Medulla oblongata (tissue), 1 donor: ENCODE results near the gene TEX30.

ENCODE experiments used
- DNase-seq: peaks from one replicate; pipeline ENCODE4 v3.0.0-alpha.2; 2015; ENCODE audit errors: extremely low spot score

The TEX30 gene

DNA sequence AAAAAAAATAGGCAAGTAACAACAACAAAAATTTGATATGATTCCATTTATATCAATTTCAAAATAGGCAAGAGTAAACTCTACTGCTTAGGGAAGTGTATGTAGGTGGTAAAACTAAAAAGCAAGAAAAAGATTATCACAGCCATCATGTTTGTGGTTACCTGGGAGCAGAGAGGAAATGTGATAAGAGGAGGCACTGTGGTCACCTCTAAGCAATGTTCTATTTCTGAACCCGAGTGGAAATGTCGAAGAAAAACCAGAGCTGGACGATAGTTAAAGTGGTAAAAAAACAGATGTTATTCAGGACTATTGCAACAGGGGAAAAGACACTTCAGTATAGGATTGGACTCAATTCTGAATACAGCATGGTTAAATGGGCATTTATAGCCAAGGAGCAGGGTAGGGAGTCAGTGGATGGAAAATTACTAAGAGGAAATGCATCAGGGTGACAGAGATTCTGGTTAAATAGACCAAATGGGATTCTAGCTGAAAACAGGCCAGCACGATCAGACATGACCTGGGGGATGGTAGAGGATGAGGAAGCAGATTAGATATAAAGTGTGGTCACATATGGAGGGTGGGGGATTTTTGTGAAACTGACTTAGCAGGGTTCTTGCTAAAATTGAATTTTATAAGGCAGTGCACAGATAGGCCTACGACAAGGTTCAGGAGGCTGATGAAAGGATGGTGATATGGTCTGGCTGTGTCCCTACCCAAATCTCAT lies 6.0 kb upstream of the TEX30 start:
- DNase-seq = no peak

DNA sequence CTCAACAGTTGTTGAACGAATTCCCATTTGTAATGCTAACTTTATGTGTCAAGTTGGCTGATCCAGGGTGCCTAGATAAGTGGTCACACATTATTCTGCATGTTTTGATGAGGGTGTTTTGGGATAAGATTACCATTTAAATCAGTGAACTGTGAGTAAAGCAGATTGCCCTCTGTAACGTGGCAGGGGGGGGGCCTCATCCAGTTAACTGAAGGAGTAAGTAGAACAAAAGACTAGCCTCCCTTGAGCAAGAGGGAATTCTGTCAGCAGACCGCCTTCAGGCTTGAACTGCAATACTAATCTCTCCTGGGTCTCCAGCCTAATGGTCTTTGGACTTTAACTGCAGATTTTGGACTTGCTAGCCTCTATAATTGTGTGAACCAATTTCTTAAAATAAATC lies 4.2 kb upstream of the TEX30 start:
- no peak for DNase-seq

DNA sequence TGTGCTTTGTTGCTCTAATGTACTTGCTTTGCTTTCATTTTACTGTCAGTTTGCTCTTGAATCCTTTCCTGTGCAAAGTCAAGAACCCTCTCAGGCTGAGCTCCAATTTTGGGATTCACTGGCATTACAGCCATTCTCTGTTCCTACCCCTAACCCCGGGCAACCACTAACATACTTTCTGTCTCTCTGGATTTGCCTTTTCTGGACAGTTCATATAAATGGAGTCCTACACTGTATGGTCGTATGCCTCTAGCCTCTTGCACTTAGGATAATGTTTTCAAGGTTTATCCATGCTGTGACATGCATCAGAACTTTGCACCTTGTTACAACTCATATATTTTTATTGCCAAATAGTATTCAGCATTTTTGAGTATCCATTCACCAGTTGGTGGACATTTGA lies 2.7 kb upstream of the TEX30 start:
- DNase-seq = no peak

DNA sequence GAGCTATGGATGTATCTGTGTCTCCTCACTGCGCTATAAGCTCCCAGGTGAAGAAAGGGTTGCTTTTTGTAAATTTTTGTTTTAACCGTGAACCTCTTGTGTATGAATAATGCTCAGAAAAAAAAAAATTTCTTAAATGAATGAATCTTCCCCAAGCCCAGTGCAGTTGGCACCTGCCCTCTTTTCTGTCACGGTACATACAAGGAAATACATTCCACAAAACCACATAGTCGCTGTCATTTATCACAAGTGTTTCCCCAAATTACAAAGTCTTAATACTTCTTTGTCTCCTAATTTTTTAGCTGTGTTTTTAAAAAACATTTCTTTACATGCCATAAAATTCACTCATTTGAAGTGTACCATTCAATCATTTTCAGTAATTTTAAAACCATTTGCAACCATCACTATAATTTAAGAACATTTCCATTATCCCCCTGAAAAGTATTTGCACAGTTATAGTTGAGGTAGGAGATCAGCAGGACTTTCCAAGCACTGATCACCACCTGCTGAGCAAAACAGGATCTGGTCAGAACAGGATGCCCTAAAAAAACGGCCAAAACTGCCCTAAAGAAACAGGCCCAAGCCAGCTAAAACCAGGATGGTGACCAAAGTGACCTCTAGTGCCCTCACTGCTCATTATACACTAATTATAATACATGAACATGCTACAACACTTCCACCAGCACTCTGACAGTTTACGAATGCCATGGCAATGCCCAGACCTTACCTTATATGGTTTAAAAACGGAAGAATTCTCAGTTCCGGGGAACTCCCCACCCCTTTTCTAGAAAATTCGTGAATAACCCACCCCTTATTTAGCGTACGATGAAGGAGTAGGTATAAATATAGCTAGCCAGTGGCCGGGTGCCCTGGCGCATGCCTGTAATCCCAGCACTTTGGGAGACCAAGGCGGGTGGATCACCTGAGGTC lies 1.3 kb upstream of the TEX30 start:
- no peak for DNase-seq

DNA sequence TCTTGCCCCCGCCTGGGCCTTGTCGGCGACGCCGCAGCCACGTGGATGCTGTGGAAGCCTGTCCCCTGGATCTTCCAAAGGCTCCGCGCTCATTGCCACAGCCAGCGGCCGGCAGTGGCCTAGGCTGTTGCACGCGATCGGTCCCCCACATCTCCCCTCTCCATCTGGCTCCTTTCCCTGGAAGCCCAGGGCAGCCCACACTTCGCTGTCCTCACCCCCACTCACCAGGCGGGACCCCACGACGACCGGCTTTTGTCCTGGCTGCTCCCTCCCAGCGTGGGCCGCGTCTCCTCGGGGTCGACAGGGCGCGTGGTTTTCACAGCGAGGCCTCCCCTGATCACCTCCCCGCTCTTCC lies 605 bp upstream of the TEX30 start:
- DNase-seq = no peak

DNA sequence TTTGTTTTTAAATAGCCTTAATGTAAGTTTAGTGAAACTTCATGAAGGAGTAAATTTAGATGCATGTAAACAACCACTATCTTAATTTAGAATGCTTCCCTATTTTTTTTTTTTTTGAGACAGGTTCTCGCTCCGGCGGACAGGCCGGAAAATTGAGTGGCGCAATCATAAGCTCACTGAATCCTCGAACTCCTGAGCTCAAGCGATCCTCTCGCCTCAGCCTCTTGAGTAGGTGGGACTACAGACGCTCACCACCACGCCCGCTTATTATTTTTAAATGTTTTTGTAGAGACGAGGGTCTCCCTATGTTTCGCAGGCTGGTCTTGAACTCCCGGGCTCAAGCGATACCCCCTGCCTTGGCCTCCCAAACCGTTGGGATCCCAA lies 1.6 kb downstream of the TEX30 start:
- no peak for DNase-seq

DNA sequence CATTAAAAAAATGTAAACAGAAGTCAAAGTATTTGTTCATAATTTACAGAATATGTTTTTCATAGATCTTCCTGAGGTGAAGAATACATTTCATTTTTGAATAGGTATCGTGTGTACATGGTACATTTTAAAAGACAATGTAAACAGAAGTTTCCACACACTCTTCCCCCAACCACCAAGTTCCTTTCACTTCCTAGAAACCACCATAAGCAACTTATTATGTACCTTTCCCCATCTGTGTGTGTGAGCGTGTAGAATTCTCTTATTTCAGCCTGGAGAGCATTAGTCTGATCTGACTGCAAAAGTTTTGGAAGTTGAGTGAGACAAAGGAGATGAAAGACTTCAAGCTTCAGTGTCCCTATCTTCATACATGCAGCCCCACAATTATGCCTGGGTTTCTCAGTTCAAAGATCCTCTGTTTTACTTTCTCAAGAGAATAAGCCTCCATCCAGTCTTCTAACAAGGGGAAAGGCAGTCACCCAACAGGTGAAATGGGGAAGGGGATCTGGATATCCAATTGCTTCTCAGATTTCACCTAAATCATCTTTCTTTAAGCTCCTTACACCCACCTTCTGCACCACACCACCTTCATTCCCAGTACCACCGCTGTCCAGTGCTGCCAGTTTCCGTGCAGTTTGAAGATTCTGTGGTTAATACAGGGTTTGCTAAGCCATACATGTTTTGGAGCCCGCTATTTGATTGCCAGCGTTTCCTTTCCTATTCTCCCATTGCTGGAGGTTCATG lies 2.1 kb downstream of the TEX30 start:
- DNase-seq = no peak

DNA sequence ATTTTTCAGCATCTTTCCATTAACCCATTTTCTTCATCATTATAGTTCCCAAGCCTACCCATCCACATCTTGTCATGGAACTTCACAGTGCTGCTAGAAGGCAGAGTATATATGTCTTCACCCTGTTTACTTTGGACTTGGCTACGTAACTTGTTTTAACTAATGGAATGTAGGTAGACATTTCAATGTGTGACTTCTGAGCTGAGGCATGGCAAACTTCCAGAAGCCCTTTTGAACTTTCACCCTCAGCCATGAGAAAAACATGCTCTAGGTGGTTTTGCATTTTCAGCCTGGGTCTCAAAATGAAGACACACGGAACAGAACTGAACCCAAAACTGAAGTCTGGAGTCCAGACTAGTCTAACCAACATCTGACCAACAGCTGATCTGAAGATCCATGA lies 3.2 kb downstream of the TEX30 start:
- DNase-seq = no peak

DNA sequence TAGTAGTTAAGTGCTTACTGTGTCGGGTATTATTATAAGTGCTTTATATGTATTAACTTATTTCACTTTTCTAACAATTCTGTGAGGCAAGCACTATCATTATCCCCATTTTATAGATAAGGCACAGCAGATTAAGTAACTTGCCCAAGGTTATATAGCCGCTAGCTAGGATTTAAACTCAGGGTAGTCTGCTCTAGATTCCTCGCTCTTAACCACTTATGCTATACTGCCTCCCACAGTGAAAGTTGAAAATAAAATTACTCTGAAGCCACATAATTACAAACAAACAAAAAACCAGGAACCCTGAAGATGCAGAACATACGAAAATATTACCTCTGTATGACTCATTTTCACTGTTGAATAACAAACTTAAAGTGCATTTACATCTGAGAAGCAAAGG lies 3.9 kb downstream of the TEX30 start:
- DNase-seq = no peak

DNA sequence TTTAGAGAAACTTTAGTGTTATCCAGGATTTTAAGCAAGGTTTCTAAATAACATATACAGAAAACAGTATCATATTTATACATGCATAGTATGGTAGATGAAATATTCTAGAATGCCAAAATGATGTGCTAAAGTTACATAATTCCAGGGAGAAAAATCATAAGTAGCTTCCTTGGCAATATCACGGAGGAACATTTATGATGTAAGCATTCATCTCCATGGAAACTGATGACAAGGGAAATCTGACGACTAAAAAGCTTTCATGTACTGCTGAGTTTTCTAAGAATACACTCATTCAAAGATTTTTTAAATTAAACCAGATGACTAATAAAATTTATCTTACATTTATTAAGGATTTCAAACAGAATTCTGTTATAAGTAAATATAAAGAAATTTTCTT lies 4.7 kb downstream of the TEX30 start:
- no peak for DNase-seq

DNA sequence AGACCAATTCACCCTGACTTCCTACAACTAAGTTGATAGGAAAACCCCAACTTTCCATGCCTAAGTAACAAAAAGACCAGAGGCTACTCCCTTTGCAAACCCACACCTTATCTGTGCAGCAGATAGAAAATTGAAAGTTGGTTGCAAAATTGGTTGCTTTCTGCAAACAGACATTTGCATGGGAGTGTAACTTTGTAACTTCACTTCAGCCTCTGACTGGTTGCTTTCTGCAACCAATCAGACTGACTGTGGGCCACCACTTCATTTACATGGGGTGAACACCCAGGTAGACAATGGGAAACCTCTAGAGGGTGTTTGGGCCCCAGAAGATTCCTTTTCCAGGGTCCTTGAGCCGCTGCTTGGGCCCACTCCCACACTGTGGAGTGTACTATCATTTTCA lies 9.8 kb downstream of the TEX30 start:
- DNase-seq = no peak

DNA sequence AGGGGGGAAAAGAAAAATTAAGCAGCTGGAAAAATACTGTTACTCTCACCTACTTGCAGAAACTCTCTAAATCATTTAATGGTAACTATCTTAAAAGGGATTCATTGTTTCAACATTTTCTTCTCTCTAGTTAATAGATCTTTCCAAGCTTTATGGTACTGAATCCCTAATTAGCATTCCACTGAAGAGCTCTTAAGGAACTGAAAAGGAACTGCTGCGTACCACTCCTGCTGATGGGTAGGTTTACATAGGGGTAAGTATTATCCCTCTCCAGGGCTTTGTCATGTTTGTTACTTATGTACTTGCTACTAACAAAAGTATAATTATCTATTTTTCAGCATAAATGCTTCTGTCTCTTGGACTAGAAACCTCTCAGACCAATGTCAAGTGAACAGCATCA lies 12.5 kb downstream of the TEX30 start:
- no peak for DNase-seq

DNA sequence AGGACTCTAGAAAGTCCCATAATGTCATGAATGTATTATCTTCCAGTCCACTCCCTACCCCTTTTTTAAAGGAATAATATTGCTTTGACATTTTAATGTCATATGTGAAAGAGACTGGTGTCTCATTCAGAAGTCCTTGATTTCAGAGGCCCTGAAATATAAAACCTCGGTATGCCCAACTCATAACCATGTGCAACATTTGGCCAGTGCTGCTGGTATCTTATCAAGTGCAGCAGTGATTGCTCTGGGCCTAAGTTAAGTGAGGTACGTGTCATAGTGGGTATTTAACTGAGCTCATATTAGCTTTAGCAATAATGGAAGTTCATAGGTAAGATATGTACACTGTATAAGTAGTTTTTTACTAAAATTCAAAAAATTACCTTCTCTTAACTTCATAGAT lies 14.7 kb downstream of the TEX30 start:
- no peak for DNase-seq

DNA sequence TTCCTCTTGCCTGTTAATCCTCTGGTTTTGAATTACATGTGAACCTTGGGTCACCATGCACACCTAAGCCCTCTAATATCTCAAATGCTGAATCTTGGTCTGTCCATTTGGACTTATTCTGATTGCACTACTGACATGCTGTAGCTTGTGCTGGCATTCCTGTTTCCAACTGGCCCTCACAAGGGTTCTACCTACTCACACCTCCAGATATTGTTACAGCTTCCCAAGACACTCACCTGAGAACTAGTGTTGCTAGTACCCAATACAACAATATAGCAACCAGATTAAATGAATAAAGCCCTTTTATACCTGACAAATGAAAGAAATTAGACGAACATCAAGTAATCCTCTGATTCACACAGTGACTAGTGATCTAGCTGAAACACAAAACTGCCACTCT lies 16.6 kb downstream of the TEX30 start:
- DNase-seq = no peak

DNA sequence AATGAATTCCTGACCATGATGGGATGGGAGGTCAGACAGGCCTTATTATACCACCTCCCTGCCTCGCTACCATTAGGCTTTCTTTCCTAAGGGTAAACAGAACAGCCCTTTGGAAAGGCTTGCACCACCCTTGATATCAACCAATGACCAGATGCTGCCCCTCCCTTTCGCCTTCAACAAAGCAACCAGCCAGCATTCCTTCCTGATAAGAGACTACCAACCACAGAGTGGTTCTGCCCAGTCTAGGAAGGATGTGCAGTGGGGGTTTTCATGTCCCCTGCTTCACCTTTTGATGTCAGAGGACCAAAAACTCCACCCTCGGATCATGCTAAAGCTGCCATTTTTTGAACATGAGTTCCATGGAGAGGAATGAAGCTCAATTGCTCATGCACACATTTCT lies 21.7 kb downstream of the TEX30 start:
- no peak for DNase-seq

DNA sequence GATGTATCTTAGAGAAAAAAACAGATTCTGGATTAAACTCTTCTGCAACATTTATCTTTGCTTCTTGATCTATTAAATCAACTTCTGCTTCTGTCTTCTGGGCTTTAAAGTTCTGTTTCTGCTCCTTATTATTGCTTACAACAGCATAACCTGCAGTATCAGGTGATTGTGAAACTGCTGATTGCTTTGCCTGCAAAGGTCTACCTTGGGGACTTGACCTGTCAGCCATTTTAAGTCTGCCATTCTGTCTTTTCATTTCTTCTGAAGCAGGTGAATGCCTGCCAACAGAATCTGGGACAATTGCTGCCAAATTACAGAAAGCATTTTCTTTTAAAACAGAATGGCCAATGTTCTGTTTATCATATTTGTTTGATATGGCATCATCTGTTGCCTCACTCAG lies 31.1 kb downstream of the TEX30 start:
- no peak for DNase-seq

DNA sequence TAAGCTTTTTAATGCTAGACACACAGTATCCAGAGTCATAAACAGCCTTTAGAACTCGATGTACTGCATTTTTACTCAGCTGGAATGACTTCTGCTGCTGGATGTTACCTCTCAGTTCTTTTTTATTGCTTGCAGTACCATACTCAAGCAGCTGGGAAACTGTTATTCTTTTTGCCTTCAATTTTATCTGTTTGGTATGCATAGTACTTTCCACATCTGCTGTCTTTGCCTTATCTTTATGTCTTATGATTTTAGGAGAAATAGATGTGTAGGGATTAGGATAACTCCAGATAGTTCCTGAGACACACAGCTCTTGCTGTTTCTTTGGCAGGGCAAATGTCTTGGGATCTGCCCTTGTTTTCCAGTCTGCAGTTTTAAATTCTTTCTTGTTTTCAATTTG lies 31.5 kb downstream of the TEX30 start:
- DNase-seq = no peak

DNA sequence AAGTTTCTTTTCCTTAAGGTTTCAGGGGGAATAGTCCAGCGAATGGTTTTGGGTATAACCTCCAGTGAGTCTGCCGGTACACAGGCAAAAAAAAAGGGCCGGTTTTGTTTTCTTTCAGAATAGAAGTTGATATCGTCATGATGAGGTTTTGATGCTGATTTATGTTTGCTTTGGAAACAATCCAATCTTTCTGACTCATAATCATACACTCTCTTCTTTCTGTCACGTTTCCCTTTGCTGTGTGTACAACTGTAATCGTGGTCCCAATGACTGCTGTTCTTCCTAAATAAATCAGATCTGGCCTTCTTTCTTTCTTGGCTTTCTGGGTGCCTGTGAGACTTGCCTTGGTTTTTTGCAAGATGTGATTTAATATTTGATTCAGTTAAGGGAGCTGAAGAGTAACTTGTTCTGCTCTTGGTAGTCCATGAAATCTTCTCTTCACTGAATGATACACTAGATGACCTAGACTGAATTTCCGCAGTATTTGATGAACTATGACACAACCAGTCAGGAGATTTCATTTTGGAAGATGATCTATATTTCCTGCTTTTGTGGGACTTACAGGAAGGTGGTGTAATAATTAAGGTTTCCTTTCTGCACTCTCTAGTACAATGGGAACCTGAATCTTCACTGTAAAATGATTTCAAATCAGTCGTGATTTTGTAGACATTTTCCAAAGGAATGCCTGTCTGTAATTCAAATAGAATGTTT lies 43.9 kb downstream of the TEX30 start:
- DNase-seq = no peak

DNA sequence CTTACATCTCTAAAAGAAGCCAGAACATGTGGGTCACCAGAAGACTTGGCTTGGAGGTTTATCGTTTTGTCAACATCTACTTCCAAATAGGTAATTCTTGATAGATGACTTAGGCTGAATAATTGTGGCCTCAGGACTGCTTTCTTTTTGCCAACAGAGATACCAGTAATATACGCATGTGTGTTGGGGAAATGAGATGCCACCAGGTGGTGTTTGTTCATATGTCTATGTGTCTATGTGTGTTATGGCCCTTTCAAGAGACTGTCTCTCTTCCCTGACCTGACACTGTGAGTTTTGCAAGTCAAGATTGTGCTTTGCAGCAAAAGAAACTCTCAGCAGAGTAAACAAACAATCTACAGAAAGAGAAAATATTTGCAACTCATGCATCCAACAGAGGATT lies 47.2 kb downstream of the TEX30 start:
- DNase-seq = no peak

DNA sequence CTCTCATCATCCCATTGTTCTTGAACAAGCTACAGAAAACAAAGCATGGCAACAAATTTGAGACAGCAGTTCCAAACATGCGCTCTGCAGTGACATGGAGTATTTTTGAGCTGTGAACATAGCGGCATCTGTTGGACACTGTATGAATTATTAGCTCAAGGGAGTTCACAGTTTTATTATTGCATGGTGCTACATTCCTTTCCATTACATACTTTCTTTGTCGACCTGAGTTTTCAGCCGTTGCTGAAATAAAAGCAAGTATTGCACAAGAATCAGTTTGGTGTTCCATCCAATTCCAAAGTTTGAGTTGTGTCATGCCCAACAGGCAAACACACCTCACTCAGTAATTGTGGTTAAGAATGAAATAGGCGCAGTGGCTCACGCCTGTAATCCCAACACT lies 48.7 kb downstream of the TEX30 start:
- peak; percentile 52 for DNase-seq

DNA sequence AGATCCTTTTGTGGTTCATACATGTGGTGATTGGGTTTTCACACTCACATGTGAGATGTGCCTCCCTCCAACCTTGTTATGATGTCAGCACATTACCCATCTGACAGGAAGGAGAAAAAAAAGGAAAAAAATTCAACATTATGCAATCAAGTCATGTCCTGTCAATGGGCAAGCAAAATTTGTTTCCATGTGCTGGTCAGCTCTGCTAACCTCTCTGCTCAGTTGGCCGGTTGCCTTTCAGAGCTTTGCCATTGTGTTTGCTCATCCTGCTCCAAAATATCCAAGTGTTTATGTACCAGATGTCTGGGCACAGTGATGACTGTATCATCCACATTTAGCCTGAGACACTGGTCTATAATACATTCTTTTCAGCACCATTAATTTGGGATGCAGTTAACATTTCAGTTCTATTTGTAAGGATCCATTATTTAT lies 51.8 kb downstream of the TEX30 start:
- peak; percentile 78 for DNase-seq

DNA sequence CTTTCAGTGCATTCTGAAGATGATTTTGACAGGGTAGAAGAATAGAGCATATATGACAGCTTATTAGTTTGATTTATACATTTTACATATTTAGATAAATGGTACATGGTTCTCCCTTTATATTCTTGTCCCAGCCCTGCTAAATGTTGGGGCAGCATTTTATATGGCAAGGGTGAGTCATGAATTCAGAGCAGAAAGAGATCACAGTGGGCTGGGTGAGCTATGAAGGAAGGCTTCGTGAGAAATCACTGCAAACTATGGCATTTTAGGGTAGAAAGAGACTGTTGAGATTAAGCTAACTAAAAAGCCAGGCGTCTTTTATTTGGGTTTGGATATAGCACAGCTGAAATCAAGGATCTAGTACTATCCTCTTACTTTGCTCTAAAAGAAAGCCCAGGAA lies 54.8 kb downstream of the TEX30 start:
- no peak for DNase-seq
